NCI-H524 (cell line): ENCODE results near the gene DMXL2.
"Not testable (repeated sequence)": the region's sequence is repeated elsewhere in the genome, so short reads cannot be mapped to it uniquely, and the experiment has no call there.

Experiments used
- DNase-seq, 2 experiments: peaks; one replicate each; lab custom pipeline; 2025; lab: John Stamatoyannopoulos, UW

Gene DMXL2

GRCh38 chr15:51576286-51576850 lies 46.2 kb downstream of the DMXL2 start:
- no peak for DNase-seq

GRCh38 chr15:51575775-51576174 lies 46.8 kb downstream of the DMXL2 start:
- no peak for DNase-seq

- not testable (repeated sequence) for DNase-seq
Observed at GRCh38 chr15:51573352-51573751, 49.2 kb downstream of the DMXL2 start.

- DNase-seq, result not testable (repeated sequence)
Observed at GRCh38 chr15:51568939-51569784, 53.4 kb downstream of the DMXL2 start.

GRCh38 chr15:51561271-51561670 lies 61.3 kb downstream of the DMXL2 start:
- no peak for DNase-seq

- no peak for DNase-seq
Observed at GRCh38 chr15:51558876-51559275, 63.7 kb downstream of the DMXL2 start.

GRCh38 chr15:51558411-51558810 lies 64.2 kb downstream of the DMXL2 start:
- DNase-seq, result no peak

GRCh38 chr15:51550841-51551240 lies 71.7 kb downstream of the DMXL2 start:
- peak; percentile 66 to 81 for DNase-seq

- no peak for DNase-seq
Observed at GRCh38 chr15:51547656-51548055, 74.9 kb downstream of the DMXL2 start.

- peak in 1 of 2 experiments; percentile 19 for DNase-seq
Observed at GRCh38 chr15:51536965-51537574, 85.5 kb downstream of the DMXL2 start.

GRCh38 chr15:51533672-51534398 lies 88.7 kb downstream of the DMXL2 start:
- no peak for DNase-seq

- no peak for DNase-seq
Observed at GRCh38 chr15:51526955-51527354, 95.6 kb downstream of the DMXL2 start.

- no peak for DNase-seq
Observed at GRCh38 chr15:51524376-51524775, 98.2 kb downstream of the DMXL2 start.

GRCh38 chr15:51516291-51516690 lies 106.3 kb downstream of the DMXL2 start:
- DNase-seq, result no peak

- DNase-seq, result no peak
Observed at GRCh38 chr15:51505251-51505650, 117.3 kb downstream of the DMXL2 start.

GRCh38 chr15:51503003-51503402 lies 119.6 kb downstream of the DMXL2 start:
- DNase-seq, result no peak

GRCh38 chr15:51499379-51499976 lies 123.1 kb downstream of the DMXL2 start:
- peak in 1 of 2 experiments; percentile 44 for DNase-seq

- no peak for DNase-seq
Observed at GRCh38 chr15:51497806-51498205, 124.8 kb downstream of the DMXL2 start.

- DNase-seq, result no peak
Observed at GRCh38 chr15:51496246-51496645, 126.3 kb downstream of the DMXL2 start.

- no peak for DNase-seq
Observed at GRCh38 chr15:51494411-51495314, 127.9 kb downstream of the DMXL2 start.

- no peak for DNase-seq
Observed at GRCh38 chr15:51493892-51494291, 128.7 kb downstream of the DMXL2 start.
